Measurements from ENCODE around the gene DHODH.

- TF ChIP-seq POLR2A (IDR thresholded peaks at IDR 0.05): no peak
- TF ChIP-seq CTCF (IDR thresholded peaks at IDR 0.05 in 4 of 5, conservative IDR thresholded peaks at IDR 0.05 in 1 of 5): no peak
Measured at GRCh38 chr16:72013888-72014581, 5.5 kb downstream of the DHODH start.
